ENCODE results near the gene REV1. TPM values are rescaled to one million over a fixed set of nuclear protein-coding genes. Genes with fewer than 3 reads are reported as not detected.

The REV1 gene
- total RNA-seq, 2 donors from 2014 or later, result 43.9 to 44.6 TPM

DNA sequence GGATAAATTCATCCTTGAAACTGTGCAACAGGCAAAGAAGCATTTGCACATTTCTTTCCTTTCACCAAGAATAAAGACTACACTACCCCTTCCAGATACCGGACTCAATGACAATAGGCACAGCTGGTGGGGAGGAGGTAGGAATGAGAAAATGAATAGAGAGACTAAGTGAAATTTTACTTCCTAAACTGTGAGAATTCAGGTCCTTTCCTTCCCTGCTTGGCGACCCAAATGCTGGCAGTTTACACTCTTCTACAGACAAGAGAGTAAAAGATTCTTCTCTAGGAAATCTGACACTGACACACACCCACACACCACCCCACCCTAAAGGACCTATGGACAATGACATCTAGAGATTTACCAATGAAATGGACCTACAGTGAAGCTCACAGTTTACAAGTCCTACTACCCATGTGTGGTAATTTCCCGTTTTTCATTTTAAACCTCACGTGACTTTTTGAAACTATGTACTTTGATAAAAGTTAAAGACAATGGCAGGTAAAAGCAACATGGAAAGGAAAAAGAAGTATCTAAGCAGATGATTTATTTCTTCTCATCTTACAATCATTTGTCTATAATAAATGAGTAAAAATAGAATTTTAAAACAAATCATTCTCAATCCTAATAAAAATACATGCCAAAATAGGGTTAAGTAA, 27.9 kb downstream of the REV1 start:
- H3K27ac ChIP-seq (ENCODE audit: low read depth, low read length), result no peak overlapping the region
- 75 to 83% methylated on average over 3 of the region's 4 CpGs for WGBS, 2 experiments (ENCODE audit: insufficient coverage in 1 of 2, insufficient read length in 1 of 2)
- TF ChIP-seq, protein P1, sequence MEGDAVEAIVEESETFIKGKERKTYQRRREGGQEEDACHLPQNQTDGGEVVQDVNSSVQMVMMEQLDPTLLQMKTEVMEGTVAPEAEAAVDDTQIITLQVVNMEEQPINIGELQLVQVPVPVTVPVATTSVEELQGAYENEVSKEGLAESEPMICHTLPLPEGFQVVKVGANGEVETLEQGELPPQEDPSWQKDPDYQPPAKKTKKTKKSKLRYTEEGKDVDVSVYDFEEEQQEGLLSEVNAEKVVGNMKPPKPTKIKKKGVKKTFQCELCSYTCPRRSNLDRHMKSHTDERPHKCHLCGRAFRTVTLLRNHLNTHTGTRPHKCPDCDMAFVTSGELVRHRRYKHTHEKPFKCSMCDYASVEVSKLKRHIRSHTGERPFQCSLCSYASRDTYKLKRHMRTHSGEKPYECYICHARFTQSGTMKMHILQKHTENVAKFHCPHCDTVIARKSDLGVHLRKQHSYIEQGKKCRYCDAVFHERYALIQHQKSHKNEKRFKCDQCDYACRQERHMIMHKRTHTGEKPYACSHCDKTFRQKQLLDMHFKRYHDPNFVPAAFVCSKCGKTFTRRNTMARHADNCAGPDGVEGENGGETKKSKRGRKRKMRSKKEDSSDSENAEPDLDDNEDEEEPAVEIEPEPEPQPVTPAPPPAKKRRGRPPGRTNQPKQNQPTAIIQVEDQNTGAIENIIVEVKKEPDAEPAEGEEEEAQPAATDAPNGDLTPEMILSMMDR (conservative IDR thresholded peaks at IDR 0.05), result no peak
- H3K9me3 ChIP-seq (ENCODE audit: control insufficient read depth, low read length), result no peaks in the 10 kb centered on the region
- H3K4me3 Mint-ChIP-seq, result no peak overlapping the region
- peaks cover 6% of the 10 kb centered on the region for H3K4me1 Mint-ChIP-seq
- no peaks in the 10 kb centered on the region for H3K4me1 ChIP-seq (ENCODE audit: control insufficient read depth, insufficient read depth, low read length)
- peaks cover 59% of the 10 kb centered on the region for H3K36me3 ChIP-seq (ENCODE audit: control insufficient read depth, insufficient read depth, low read length)
- H3K9me3 Mint-ChIP-seq, result no peaks in the 10 kb centered on the region
- peak overlapping the region; percentile 71 for H3K27ac Mint-ChIP-seq
- H3K36me3 Mint-ChIP-seq (ENCODE audit: low read depth), result peaks cover 59% of the 10 kb centered on the region
- H3K9ac ChIP-seq (ENCODE audit: extremely low read depth, low read length, poor library complexity, severe bottlenecking), result no peak overlapping the region
- H3K27me3 ChIP-seq (ENCODE audit: control insufficient read depth, insufficient read depth, low read length, poor library complexity, severe bottlenecking), result no peaks in the 10 kb centered on the region
- H3K27me3 Mint-ChIP-seq (ENCODE audit: insufficient read depth), result no peaks in the 10 kb centered on the region
- DNase-seq, result no peak
- no peak overlapping the region for H3K4me3 ChIP-seq (ENCODE audit: low read length)

DNA sequence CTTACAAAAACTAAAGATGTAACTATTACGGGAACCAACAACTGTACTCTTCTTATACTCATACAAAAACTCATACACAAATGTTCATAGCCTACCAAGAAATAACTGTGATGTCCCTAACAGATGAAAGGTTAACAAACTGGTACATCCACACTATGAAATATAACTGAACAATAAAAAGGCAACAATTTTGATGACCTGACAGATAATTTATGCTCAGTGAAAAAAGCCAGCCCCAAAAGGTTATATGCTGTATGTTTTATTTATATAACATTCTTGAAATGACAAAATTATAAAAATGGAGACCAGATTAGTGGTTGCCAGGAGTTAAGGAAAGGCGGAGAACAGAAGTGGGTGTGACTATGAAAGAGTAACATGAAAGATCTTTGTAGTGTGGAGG, 31.3 kb downstream of the REV1 start:
- TF ChIP-seq, protein P1 (conservative IDR thresholded peaks at IDR 0.05), result no peak
- Mint-ChIP-seq H3K4me1 (peaks cover 13% of the 10 kb centered on the region), H3K9me3 (no peaks in the 10 kb centered on the region), H3K27ac (no peak overlapping the region), H3K4me3 (no peak overlapping the region), H3K36me3 (ENCODE audit: low read depth) (peaks cover 67% of the 10 kb centered on the region), H3K27me3 (ENCODE audit: insufficient read depth) (no peaks in the 10 kb centered on the region)
- Histone ChIP-seq H3K27me3 (ENCODE audit: control insufficient read depth, insufficient read depth, low read length, poor library complexity, severe bottlenecking) (no peaks in the 10 kb centered on the region), H3K9me3 (ENCODE audit: control insufficient read depth, low read length) (no peaks in the 10 kb centered on the region), H3K9ac (ENCODE audit: extremely low read depth, low read length, poor library complexity, severe bottlenecking) (no peak overlapping the region), H3K36me3 (ENCODE audit: control insufficient read depth, insufficient read depth, low read length) (peaks cover 75% of the 10 kb centered on the region), H3K4me3 (ENCODE audit: low read length) (no peak overlapping the region), H3K4me1 (ENCODE audit: control insufficient read depth, insufficient read depth, low read length) (no peaks in the 10 kb centered on the region), H3K27ac (ENCODE audit: low read depth, low read length) (no peak overlapping the region)
- 96 to 100% methylated on average over 2 of the region's 2 CpGs for WGBS, 2 experiments (ENCODE audit: insufficient coverage in 1 of 2, insufficient read length in 1 of 2)
- DNase-seq, result no peak

DNA sequence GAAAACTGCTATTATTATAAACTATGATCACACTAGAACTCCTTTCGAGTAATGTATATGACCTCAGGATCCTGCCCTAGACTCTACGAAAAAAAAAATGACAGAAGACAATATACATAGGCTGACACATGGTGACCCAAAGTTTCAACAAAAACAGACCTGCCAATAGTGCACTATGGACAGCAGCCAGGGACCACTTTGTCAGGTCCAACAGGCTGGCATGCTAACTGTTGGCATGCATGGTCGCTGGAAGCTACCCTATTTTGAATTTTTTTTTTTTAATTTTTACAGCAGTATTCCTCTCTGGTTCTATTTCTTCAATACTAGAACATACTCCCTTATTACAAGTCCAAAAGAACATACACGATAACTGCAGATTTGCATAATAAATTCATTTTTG, 38.1 kb downstream of the REV1 start:
- Mint-ChIP-seq H3K27me3 (ENCODE audit: insufficient read depth) (no peaks in the 10 kb centered on the region), H3K36me3 (ENCODE audit: low read depth) (peaks cover 55% of the 10 kb centered on the region), H3K4me1 (peaks cover 7% of the 10 kb centered on the region), H3K4me3 (no peak overlapping the region), H3K27ac (no peak overlapping the region), H3K9me3 (no peaks in the 10 kb centered on the region)
- H3K4me3 ChIP-seq (ENCODE audit: low read length), result no peak overlapping the region
- peaks cover 53% of the 10 kb centered on the region for H3K36me3 ChIP-seq (ENCODE audit: control insufficient read depth, insufficient read depth, low read length)
- H3K27me3 ChIP-seq (ENCODE audit: control insufficient read depth, insufficient read depth, low read length, poor library complexity, severe bottlenecking), result no peaks in the 10 kb centered on the region
- TF ChIP-seq, protein P1 (conservative IDR thresholded peaks at IDR 0.05), result no peak
- H3K4me1 ChIP-seq (ENCODE audit: control insufficient read depth, insufficient read depth, low read length), result no peaks in the 10 kb centered on the region
- H3K9me3 ChIP-seq (ENCODE audit: control insufficient read depth, low read length), result no peaks in the 10 kb centered on the region
- no peak overlapping the region for H3K9ac ChIP-seq (ENCODE audit: extremely low read depth, low read length, poor library complexity, severe bottlenecking)
- no peak for DNase-seq
- WGBS, 2 experiments (ENCODE audit: insufficient coverage in 1 of 2, insufficient read length in 1 of 2), result 96 to 100% methylated on average over 2 to 4 of the region's 4 CpGs
- no peak overlapping the region for H3K27ac ChIP-seq (ENCODE audit: low read depth, low read length)

Data from endodermal cell (in vitro differentiated cells).